Uterine smooth muscle cell (primary cell): Measurements from ENCODE around the gene NLGN4X. TPM values are rescaled to one million over a fixed set of nuclear protein-coding genes. Genes with fewer than 3 reads are reported as not detected.

Experiments used
- total RNA-seq: library from RNA; depleted of rRNA; stranded (reverse); fragments of >200 nt; gene quantifications from 2 replicates; pipeline ENCODE4 v1.2.3, GENCODE V29; 2014

NLGN4X gene
- under 0.01 TPM in 1 of 2 replicates, not detected in the other for total RNA-seq

GRCh38 chrX:6228720-6229119 is at the start of gene NLGN4X:
Gene NLGN4X (minus strand): TSS chrX:6228867. CDS start chrX:6151466, 77,401 bp downstream.

